ENCODE results near the gene C1orf52. TPM values are rescaled to one million over a fixed set of nuclear protein-coding genes. Genes with fewer than 3 reads are reported as not detected.
A peak's percentile ranks its signal among the peaks of the same experiment; 100 is the strongest.

C1orf52 gene
- total and polyA plus RNA-seq, 7 donors, result 10.2 to 28.8 (median 15.1) TPM

DNA sequence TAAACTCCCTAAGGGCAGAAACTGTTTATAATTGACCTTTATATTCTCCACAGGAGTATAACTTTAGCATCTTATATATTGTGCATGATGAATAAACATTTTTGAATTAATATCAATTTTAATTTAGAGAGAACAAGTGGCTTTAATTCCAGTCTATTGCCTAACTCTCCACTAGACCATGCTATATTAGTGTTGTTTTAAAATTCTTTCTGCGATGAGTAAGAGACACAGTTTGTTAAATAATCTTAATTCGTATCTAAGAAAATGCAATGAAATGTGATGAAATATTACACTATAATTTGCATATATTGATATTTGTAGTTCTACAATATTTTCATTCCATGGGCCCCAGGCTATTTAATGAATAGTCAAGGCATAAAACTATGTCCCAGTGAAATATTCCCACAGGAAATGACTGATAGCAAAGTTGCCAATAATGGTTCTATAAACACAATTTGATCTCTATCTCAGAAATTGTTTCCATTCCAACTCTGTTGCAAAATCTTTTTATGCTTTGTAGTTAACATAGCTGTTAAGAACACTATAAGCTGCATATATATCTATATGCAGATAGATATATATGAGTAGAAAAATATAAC is 55.8 kb downstream of the C1orf52 start:
- no peak for DNase-seq
- peaks cover 0 to 9% (median 0%) of the 10 kb centered on the region in 3 donors for H3K27me3 ChIP-seq (ENCODE audit: insufficient read depth in 3 of 3, low read length in 2 of 3)
- no peaks in the 10 kb centered on the region for H3K4me1 ChIP-seq
- TF ChIP-seq, protein P1, sequence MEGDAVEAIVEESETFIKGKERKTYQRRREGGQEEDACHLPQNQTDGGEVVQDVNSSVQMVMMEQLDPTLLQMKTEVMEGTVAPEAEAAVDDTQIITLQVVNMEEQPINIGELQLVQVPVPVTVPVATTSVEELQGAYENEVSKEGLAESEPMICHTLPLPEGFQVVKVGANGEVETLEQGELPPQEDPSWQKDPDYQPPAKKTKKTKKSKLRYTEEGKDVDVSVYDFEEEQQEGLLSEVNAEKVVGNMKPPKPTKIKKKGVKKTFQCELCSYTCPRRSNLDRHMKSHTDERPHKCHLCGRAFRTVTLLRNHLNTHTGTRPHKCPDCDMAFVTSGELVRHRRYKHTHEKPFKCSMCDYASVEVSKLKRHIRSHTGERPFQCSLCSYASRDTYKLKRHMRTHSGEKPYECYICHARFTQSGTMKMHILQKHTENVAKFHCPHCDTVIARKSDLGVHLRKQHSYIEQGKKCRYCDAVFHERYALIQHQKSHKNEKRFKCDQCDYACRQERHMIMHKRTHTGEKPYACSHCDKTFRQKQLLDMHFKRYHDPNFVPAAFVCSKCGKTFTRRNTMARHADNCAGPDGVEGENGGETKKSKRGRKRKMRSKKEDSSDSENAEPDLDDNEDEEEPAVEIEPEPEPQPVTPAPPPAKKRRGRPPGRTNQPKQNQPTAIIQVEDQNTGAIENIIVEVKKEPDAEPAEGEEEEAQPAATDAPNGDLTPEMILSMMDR (IDR thresholded peaks at IDR 0.05), result no peak
- no peak overlapping the region for H3K27ac ChIP-seq
- no peak for ATAC-seq
- WGBS, 3 donors, result 94 to 96% (median 96%) methylated on average over 2 of the region's 2 CpGs
- no peak overlapping the region for H3K4me3 ChIP-seq
- intact Hi-C loops (cut with DNase I), result loop anchor here in 1 of 2 donors (5.0 kb wide), 1 partner anchor 54 kb away; the partner anchor contains the start of gene C1orf52
- no peaks in the 10 kb centered on the region for H3K36me3 ChIP-seq (ENCODE audit: insufficient read depth in 1 of 2, low read depth in 1 of 2)
- H3K9me3 ChIP-seq, result no peaks in the 10 kb centered on the region

DNA sequence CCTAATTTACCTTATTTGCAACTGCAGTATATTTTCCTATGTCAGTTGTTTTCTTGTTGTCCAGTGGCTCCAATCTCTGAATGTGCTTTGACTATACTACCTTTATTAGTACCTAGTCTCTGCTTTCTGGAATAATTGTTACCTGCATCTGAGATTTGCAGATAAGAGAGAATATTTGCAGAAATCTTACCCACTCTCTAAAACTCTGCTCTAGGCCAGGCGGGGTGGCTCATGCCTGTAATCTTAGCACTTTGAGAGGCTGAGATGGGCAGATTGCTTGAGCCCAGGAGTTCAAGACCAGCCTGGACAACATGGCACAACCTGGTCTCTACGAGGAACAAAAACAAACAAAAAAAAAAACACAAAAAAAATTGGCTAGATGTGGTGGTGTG is 56.6 kb downstream of the C1orf52 start:
- H3K4me1 ChIP-seq, result no peaks in the 10 kb centered on the region
- H3K27ac ChIP-seq, result no peak overlapping the region
- no peak for DNase-seq
- H3K36me3 ChIP-seq (ENCODE audit: insufficient read depth in 1 of 2, low read depth in 1 of 2), result no peaks in the 10 kb centered on the region
- H3K9me3 ChIP-seq, result no peaks in the 10 kb centered on the region
- H3K4me3 ChIP-seq, result no peak overlapping the region
- intact Hi-C loops (cut with DNase I), result loop anchor here in 1 of 2 donors (5.0 kb wide), 1 partner anchor 54 kb away; the partner anchor contains the start of gene C1orf52
- no peak for ATAC-seq
- TF ChIP-seq, protein P1 (IDR thresholded peaks at IDR 0.05), result no peak
- 85 to 97% (median 91%) methylated on average over 2 of the region's 2 CpGs for WGBS, 3 donors
- peaks cover 0 to under 1% (median 0%) of the 10 kb centered on the region in 3 donors for H3K27me3 ChIP-seq (ENCODE audit: insufficient read depth in 3 of 3, low read length in 2 of 3)

DNA sequence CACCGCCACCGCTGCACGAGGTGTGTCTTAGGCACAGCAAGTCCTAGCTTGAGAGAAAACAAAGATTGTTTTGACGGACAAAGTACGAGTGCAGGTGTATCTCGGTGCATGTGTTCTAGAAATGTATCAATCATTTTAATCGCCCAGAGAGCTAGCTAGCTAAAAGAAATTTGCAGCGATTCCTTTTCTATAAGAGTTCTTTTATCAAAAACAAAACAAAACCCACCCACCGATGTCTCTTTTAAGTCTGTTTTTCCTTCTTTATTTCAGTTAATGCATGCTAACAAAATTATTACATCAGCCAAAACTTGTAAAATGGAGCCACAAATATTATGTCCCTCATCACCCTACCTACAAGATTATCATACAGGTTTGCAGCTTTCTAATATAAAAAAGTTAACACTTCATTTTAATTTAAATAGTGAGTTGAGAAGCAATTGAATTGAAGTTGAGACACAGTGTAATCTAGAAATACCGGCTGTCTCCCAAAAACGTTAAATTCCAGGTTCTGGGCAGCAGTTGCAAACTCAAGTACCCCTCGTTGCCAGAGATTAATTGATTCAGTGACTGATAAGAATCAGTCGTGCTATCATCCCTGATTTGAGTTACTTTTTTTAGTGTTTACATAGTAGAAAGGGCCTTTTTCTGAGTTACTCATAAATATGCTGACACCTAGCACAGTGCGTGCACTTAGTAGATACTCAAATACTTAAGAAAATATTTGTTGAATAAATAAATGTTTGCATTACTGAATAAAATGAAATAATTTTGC is 57.2 kb downstream of the C1orf52 start:
- TF ChIP-seq, protein P1 (IDR thresholded peaks at IDR 0.05), result no peak
- no peaks in the 10 kb centered on the region for H3K36me3 ChIP-seq (ENCODE audit: insufficient read depth in 1 of 2, low read depth in 1 of 2)
- no peaks in the 10 kb centered on the region for H3K27me3 ChIP-seq (ENCODE audit: insufficient read depth in 3 of 3, low read length in 2 of 3)
- 21 to 30% (median 23%) methylated on average over 14 of the region's 14 CpGs for WGBS, 3 donors
- peak overlapping the region; percentile 96 for H3K4me3 ChIP-seq
- H3K9me3 ChIP-seq, result no peaks in the 10 kb centered on the region
- intact Hi-C loops (cut with DNase I), result loop anchor here in 1 of 2 donors (5.0 kb wide), 1 partner anchor 55 kb away; the partner anchor contains the start of gene C1orf52
- peak overlapping the region; percentile 93 for H3K27ac ChIP-seq
- ATAC-seq, result peak in 2 of 4 donors; percentile 1 to 4
- H3K4me1 ChIP-seq, result peaks cover under 1% of the 10 kb centered on the region
- DNase-seq, result no peak

DNA sequence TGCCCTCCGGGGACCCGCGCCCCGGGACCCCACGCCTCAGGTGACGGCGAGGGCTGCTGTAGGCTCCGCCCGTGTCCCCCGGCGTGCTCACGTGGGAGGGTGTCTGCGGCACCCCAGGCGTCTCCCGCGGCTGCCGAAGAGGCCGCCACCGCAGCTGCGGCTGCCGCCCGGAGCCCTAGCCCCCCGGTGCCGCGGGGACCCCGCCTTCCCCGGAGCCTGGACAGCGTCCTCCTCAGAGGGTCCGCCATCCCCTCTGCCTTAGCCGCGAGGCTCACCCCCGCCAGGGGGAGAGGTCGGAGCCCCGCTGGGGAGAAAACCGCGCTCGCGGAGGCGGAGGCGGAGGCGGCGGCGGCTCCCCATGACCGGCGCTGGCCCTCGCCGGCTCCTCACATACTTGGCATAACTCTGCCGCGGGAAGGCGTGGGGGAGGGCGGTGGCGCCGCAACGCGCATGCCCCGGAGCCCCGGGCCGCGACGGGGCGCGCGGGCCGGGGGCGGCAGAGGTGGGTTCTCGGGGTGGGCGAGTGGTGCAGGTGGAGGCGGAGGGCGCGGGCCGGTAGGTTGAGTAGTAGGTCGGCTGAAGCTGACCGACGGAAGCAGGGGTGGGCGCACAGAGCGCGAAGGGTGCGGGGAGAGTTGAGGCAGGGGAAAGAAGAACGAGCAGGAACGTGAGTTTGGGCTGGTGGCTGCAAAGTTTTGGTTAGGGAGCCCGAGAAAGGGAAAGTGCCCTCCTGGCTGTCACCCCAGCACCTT is 57.9 kb downstream of the C1orf52 start:
- 0 to 1% (median 0%) methylated on average over 64 to 81 of the region's 81 CpGs for WGBS, 3 donors
- TF ChIP-seq, protein P1 (IDR thresholded peaks at IDR 0.05), result no peak
- Histone ChIP-seq H3K27me3 (ENCODE audit: insufficient read depth in 3 of 3, low read length in 2 of 3) (no peaks in the 10 kb centered on the region), H3K36me3 (ENCODE audit: insufficient read depth in 1 of 2, low read depth in 1 of 2) (no peaks in the 10 kb centered on the region), H3K4me3 (peak overlapping the region; percentile 96), H3K27ac (peak overlapping the region; percentile 93), H3K9me3 (no peaks in the 10 kb centered on the region), H3K4me1 (peaks cover 8% of the 10 kb centered on the region)
- intact Hi-C loops (cut with DNase I), result loop anchor here in 1 of 2 donors (5.0 kb wide), 1 partner anchor 56 kb away; the partner anchor contains the start of gene C1orf52
- ATAC-seq (peak; percentile 86 to 91 (median 90)), DNase-seq (peak; percentile 70 to 84)
